Osteocyte (in vitro differentiated cells): ENCODE data around the gene PTPN3. TPM values are rescaled to one million over a fixed set of nuclear protein-coding genes. Genes with fewer than 3 reads are reported as not detected.

Experiments used
- DNase-seq: peaks from one replicate; pipeline ENCODE4 v3.0.0; 2021; ENCODE audit warnings: mixed read lengths; ENCODE audit not compliant: unreplicated experiment; ENCODE audit errors: extremely low spot score
- H3K27ac Mint-ChIP-seq: one replicate; pipeline ENCODE4 v1.8.0; 2021; ENCODE audit warnings: mild to moderate bottlenecking, mixed read lengths; ENCODE audit not compliant: unreplicated experiment
- H3K27me3 Mint-ChIP-seq: one replicate; pipeline ENCODE4 v1.8.0; 2021; ENCODE audit warnings: mixed read lengths; ENCODE audit not compliant: unreplicated experiment
- H3K36me3 Mint-ChIP-seq: one replicate; pipeline ENCODE4 v1.8.0; 2021; ENCODE audit warnings: mixed read lengths; ENCODE audit not compliant: unreplicated experiment
- H3K4me1 Mint-ChIP-seq: one replicate; pipeline ENCODE4 v1.8.0; 2021; ENCODE audit warnings: mixed read lengths; ENCODE audit not compliant: unreplicated experiment
- H3K4me3 Mint-ChIP-seq: one replicate; pipeline ENCODE4 v1.8.0; 2021; ENCODE audit warnings: mild to moderate bottlenecking, moderate library complexity, mixed read lengths; ENCODE audit not compliant: unreplicated experiment
- H3K9me3 Mint-ChIP-seq: one replicate; pipeline ENCODE4 v1.8.0; 2021; ENCODE audit warnings: mixed read lengths; ENCODE audit not compliant: unreplicated experiment
- total RNA-seq: library from RNA; stranded (reverse); gene quantifications from 2 replicates; pipeline ENCODE4 v1.2.1, GENCODE V29; 2021
- TF ChIP-seq, protein P1 (sequence below): fragments of 200-600 bp; sonication (generic); IDR thresholded peaks from 2 replicates; pipeline ENCODE4 v1.5.0; 2021; ENCODE audit warnings: antibody characterized with exemption, mild to moderate bottlenecking, moderate library complexity

Gene PTPN3
- total RNA-seq, 1 donor from 2014 or later, result 4.7 TPM

DNA sequence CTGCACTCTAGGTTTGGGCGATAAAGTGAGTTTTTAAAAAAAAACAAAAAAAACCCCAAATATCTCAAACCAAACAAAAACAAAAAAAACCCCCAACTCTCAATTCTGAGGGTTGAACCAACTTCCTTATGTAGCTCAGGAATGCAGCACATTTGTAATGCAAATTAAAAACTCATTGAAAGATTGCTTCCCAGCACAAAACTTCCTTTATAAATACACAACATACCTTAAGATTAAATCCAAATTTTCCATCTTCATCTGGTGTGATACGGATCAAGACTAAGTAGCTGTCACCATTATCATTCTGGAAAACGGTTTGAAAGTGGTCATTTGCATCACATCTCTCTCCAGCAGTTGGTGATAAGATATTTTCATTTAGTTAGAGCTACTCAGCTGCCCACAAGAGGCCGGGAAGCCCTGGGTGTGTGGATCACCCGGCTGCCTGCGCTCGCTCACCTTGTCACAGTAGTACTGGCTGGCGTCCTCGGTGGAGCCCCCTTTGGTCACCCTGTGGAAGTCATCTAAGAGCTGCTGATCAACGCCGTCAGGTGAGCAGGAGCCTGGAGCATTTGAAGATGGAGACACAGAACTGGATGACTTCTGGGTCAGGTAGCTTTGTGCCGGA is 88.2 kb downstream of the PTPN3 start:
- no peaks in the 10 kb centered on the region for H3K9me3 Mint-ChIP-seq
- H3K4me3 Mint-ChIP-seq, result no peak overlapping the region
- no peaks in the 10 kb centered on the region for H3K27me3 Mint-ChIP-seq
- H3K4me1 Mint-ChIP-seq, result peaks cover 3% of the 10 kb centered on the region
- no peak for DNase-seq
- TF ChIP-seq, protein P1, sequence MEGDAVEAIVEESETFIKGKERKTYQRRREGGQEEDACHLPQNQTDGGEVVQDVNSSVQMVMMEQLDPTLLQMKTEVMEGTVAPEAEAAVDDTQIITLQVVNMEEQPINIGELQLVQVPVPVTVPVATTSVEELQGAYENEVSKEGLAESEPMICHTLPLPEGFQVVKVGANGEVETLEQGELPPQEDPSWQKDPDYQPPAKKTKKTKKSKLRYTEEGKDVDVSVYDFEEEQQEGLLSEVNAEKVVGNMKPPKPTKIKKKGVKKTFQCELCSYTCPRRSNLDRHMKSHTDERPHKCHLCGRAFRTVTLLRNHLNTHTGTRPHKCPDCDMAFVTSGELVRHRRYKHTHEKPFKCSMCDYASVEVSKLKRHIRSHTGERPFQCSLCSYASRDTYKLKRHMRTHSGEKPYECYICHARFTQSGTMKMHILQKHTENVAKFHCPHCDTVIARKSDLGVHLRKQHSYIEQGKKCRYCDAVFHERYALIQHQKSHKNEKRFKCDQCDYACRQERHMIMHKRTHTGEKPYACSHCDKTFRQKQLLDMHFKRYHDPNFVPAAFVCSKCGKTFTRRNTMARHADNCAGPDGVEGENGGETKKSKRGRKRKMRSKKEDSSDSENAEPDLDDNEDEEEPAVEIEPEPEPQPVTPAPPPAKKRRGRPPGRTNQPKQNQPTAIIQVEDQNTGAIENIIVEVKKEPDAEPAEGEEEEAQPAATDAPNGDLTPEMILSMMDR, result peak; percentile 8
- H3K36me3 Mint-ChIP-seq, result peaks cover 5% of the 10 kb centered on the region
- no peak overlapping the region for H3K27ac Mint-ChIP-seq

DNA sequence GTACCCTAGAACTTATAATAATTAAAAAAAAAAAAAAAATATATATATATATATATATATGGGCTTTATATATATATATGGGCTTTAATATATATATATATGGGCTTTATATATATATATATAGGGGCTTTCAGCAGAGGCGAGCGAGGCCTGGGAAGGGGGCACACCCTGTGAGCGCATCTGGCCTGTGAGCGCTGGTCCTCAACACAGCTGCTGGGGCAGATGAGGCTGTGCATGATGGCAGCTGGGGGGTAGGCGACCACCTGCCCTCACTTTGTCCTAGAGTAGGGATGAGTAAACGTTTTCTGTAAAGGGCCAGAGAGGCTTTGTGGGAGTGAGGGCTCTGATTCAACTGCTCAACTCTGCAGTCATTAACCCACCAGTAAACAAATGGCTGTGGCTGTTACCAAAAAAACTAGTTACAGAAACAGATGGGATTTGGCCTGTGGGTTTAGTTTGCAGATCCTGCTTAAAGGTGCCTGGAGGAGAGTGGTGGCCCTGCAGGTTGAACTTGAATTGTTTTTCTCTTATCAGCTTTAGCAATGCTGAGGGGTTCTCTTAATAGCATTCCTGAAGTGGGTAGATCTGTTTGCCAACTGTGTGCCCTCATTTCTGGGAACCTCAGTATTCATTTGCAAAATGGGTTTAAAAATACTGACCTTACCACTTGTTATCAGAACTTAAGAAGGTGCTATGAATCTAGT is 89.2 kb downstream of the PTPN3 start:
- no peak for DNase-seq
- Mint-ChIP-seq H3K27ac (no peak overlapping the region), H3K4me1 (peaks cover 9% of the 10 kb centered on the region), H3K27me3 (no peaks in the 10 kb centered on the region), H3K4me3 (no peak overlapping the region), H3K36me3 (peaks cover 9% of the 10 kb centered on the region), H3K9me3 (no peaks in the 10 kb centered on the region)
- TF ChIP-seq, protein P1, result no peak

DNA sequence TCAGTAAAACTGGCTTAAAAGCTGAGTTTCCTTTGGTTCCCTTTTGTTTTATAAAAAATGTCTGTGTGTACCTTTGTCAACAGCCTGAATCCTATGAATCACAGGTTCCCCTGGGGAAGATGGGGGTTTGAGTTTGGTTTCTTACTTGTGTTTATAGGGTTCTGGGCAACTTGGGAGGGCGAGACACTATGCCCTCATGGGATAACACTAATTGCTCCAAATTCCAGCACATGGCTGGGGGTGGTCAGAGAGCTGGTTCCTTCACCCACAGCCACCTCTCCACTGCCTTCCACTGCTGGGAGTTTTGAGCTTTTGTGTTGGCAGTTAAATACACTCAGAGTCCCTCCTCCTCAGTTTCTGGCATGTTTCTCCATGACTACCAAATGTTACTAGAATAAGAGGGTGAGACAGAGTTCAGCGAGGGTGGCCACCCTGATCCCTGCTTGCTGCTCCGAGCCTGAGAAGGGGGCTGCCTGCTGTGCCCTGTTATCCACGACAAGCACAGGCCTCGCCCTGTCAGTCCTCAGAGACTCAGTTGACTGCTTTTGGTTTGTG is 94.3 kb downstream of the PTPN3 start:
- no peak for DNase-seq
- Mint-ChIP-seq H3K27me3 (no peaks in the 10 kb centered on the region), H3K4me1 (peaks cover 19% of the 10 kb centered on the region), H3K36me3 (peaks cover 13% of the 10 kb centered on the region), H3K27ac (no peak overlapping the region), H3K4me3 (no peak overlapping the region), H3K9me3 (no peaks in the 10 kb centered on the region)
- TF ChIP-seq, protein P1, result no peak

DNA sequence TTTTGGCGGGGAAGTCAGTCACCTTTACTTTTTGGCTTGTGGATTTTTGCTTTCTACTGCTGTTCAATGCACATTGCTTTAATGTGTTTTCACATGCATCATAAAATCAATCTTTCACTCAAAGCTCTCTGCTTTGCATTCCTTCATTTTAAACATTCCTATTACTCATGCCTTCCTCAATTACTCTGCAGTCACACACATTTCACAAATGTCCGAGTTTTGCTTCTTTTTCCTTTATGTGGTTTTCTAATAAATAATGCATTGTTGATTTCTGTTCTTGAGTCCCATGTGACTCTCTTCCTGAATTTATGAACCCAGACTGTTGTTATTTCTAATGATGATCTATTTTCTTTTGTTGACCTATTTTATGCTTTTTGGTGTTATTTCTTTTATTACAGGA is 95.0 kb downstream of the PTPN3 start:
- DNase-seq, result no peak
- TF ChIP-seq, protein P1, result no peak
- no peaks in the 10 kb centered on the region for H3K9me3 Mint-ChIP-seq
- no peak overlapping the region for H3K4me3 Mint-ChIP-seq
- H3K36me3 Mint-ChIP-seq, result peaks cover 15% of the 10 kb centered on the region
- H3K27me3 Mint-ChIP-seq, result no peaks in the 10 kb centered on the region
- H3K4me1 Mint-ChIP-seq, result peaks cover 19% of the 10 kb centered on the region
- H3K27ac Mint-ChIP-seq, result peak overlapping the region; percentile 36

DNA sequence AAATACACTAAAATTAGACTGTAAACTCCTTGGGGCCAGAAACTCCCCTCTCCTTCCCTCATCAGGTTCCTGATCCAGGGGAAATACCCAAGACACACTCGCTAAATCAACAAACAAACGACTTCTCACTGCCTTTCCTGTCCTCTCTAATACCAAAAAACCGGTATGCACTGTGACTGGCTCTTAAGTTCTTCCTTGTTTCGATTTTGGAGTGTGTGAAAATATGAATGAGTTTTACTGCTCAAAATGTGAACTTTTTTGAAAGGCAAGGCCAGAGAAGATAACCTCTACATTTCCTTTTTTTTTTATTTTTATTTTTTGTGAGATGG is 96.2 kb downstream of the PTPN3 start:
- Mint-ChIP-seq H3K27me3 (no peaks in the 10 kb centered on the region), H3K36me3 (peaks cover 14% of the 10 kb centered on the region), H3K27ac (no peak overlapping the region), H3K9me3 (no peaks in the 10 kb centered on the region), H3K4me1 (peaks cover 19% of the 10 kb centered on the region), H3K4me3 (no peak overlapping the region)
- DNase-seq, result no peak
- TF ChIP-seq, protein P1, result no peak
